HUES48 (cell line): Measurements from ENCODE around the gene ZNF394.

ENCODE experiments used
- H3K27ac ChIP-seq: one replicate; pipeline ENCODE4 v1.7.0; 2013; ENCODE audit warnings: low read depth, low read length, inconsistent platforms
- H3K27me3 ChIP-seq: 2 replicates; pipeline ENCODE4 v1.6.1; 2013; ENCODE audit warnings: mild to moderate bottlenecking, low read length; ENCODE audit not compliant: control insufficient read depth, insufficient read depth
- H3K36me3 ChIP-seq: 2 replicates; pipeline ENCODE4 v1.6.1; 2013; ENCODE audit warnings: low read length; ENCODE audit not compliant: control insufficient read depth, insufficient read depth
- H3K4me1 ChIP-seq: 2 replicates; pipeline ENCODE4 v1.6.1; 2013; ENCODE audit warnings: mild to moderate bottlenecking, low read length; ENCODE audit not compliant: control insufficient read depth, insufficient read depth
- H3K4me3 ChIP-seq: 2 replicates; pipeline ENCODE4 v1.5.1; 2013; ENCODE audit warnings: mild to moderate bottlenecking, low read depth, low read length
- H3K9ac ChIP-seq: 2 replicates; pipeline ENCODE4 v1.6.1; 2013; ENCODE audit warnings: mild to moderate bottlenecking, low read depth, low read length, moderate library complexity
- H3K9me3 ChIP-seq: 2 replicates; pipeline ENCODE4 v1.6.1; 2013; ENCODE audit warnings: low read length; ENCODE audit not compliant: control insufficient read depth, insufficient read depth

Gene ZNF394

DNA sequence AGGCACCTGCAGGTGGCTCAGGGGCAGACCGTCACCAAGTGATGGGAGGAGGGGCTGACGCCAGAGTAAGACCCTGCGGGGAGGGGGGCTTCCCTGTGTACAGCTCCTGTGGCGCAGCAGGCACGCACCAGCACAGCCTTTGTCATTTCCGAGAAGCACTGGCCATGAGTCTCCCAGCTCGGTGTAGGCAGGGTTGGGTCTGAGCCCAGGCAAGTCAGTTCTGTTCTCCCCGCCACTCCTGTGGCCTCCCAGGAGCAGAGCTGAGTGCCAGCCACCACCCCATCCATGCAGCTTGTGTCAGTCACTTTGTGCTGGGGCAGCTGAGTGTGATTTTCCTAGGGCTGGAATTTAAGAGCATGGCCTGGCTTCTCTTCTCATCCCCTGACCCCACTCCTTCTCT is 48.1 kb downstream of the ZNF394 start:
- H3K36me3 ChIP-seq: peaks cover 94% of the 10 kb centered on the region
- H3K27me3 ChIP-seq: no peaks in the 10 kb centered on the region
- H3K9ac ChIP-seq: no peak overlapping the region

DNA sequence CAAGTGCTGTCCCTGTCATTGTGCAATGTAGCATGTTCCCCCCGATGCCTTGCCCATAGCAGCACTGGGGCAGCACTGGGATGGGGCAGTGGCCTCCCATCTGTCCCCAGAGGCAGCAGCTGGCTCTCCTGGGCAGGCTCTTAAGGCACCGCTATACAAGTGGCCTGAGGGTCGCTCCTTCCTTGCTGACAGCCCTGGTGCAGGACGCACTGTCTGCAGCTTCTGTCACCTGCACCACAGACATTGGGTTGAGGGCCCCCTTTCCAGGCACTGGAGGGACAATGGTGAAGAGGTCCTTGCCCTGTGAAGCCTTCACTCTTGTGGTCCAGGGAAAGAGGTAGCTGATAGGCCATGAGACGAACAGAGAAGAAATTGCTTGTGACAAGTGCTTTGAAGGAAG is 50.8 kb downstream of the ZNF394 start:
- Histone ChIP-seq H3K4me3 (no peak overlapping the region), H3K27ac (no peak overlapping the region), H3K9me3 (no peaks in the 10 kb centered on the region), H3K4me1 (no peaks in the 10 kb centered on the region), H3K27me3 (no peaks in the 10 kb centered on the region), H3K9ac (no peak overlapping the region), H3K36me3 (peaks cover 90% of the 10 kb centered on the region)

More for the DNA sequence above, 48.1 kb downstream of the ZNF394 start:
- Histone ChIP-seq H3K9me3 (no peaks in the 10 kb centered on the region), H3K27ac (no peak overlapping the region), H3K4me1 (no peaks in the 10 kb centered on the region), H3K4me3 (no peak overlapping the region)

DNA sequence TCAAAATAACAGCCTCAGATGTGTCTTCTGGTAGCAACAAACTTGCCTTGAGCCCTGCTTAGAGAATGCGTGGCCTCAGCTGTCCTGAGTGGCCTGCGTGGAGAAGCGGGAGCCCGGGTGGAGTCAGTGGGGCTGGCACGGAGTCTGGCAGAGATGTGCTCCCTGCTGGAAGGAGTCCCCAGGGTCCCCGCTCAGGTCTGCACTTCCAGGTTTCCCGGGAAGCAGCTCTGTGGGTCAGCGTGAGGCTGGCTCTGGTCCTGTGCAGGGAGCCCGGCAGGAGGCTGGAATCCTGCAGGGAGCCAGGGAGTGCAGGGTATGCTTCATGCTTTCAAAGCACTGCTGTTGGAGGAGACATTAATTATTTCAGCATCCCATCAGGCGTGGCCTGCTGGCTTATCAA is 51.2 kb downstream of the ZNF394 start:
- Histone ChIP-seq H3K27ac (no peak overlapping the region), H3K4me3 (no peak overlapping the region), H3K9me3 (no peaks in the 10 kb centered on the region), H3K9ac (no peak overlapping the region), H3K36me3 (peaks cover 89% of the 10 kb centered on the region), H3K4me1 (no peaks in the 10 kb centered on the region), H3K27me3 (no peaks in the 10 kb centered on the region)

DNA sequence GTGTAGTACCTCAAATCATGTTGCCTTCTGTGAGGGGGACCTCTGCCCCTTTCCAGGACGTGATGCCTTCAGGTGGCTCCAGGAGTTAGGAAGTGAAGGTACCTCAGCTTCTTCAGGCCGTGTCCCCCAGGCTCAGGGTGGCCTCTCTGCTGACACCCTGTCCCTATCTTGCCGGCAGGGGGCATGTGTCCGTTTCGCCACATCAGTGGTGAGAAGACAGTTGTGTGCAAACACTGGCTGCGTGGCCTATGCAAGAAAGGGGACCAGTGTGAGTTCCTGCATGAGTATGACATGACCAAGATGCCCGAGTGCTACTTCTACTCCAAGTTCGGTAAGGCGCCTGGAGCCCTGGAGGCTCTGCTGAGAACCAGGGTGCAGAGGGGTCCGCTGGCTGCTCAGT is 52.1 kb downstream of the ZNF394 start:
- H3K9ac ChIP-seq: no peak overlapping the region
- no peaks in the 10 kb centered on the region for H3K9me3 ChIP-seq
- no peaks in the 10 kb centered on the region for H3K4me1 ChIP-seq
- no peak overlapping the region for H3K4me3 ChIP-seq
- H3K36me3 ChIP-seq: peaks cover 89% of the 10 kb centered on the region
- H3K27me3 ChIP-seq: no peaks in the 10 kb centered on the region
- no peak overlapping the region for H3K27ac ChIP-seq

DNA sequence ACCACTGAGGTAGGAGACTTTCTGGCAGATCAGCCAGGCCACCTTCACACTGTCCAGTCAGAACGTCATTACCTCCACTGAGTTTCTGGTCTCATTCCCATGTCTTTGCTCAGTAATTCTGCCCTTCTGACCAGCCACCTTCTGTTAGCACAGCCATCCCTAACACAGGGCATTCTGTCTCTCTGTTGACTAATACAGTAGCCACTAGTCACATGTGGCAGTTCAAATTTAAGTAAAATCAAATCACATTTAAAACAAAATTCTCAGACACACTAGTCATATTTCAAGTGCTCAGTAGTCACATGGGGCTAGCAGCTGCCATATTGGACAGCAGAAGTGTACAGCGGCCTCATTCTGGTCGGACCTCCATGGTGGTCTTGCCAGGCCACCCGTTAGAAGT is 54.0 kb downstream of the ZNF394 start:
- Histone ChIP-seq H3K9ac (no peak overlapping the region), H3K36me3 (peaks cover 83% of the 10 kb centered on the region), H3K4me1 (peaks cover 3% of the 10 kb centered on the region; the same call in 1 of the 2 replicates), H3K4me3 (no peak overlapping the region), H3K9me3 (no peaks in the 10 kb centered on the region), H3K27ac (no peak overlapping the region), H3K27me3 (no peaks in the 10 kb centered on the region)
